HG03521 (cell line): Measurements from ENCODE around the gene LEP.
A peak's percentile ranks its signal among the peaks of the same experiment; 100 is the strongest.

Source experiments
- ATAC-seq: cut with Tn5 transposase; IDR thresholded peaks from one replicate; pipeline ENCODE4 v1.9.1; 2021; ENCODE audit warnings: mild to moderate bottlenecking, moderate library complexity; ENCODE audit not compliant: unreplicated experiment

The LEP gene

DNA sequence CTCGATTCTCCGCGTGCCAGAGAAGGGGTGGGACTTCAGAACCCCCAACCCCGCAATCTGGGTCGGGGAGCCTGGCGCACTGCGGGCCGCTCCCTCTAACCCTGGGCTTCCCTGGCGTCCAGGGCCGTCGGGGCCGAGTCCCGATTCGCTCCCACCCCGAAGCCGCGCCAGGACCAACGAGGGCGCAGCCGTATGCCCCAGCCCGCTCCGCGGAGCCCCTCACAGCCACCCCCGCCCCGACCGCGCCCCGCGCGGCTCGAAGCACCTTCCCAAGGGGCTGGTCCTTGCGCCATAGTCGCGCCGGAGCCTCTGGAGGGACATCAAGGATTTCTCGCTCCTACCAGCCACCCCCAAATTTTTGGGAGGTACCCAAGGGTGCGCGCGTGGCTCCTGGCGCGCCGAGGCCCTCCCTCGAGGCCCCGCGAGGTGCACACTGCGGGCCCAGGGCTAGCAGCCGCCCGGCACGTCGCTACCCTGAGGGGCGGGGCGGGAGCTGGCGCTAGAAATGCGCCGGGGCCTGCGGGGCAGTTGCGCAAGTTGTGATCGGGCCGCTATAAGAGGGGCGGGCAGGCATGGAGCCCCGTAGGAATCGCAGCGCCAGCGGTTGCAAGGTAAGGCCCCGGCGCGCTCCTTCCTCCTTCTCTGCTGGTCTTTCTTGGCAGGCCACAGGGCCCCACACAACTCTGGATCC, at the start of gene LEP:
LEP (plus strand) TSS at position 583 of the 691 bp plus-strand sequence. CDS start 10,741 bp downstream, outside the sequence.
- no peak for ATAC-seq

DNA sequence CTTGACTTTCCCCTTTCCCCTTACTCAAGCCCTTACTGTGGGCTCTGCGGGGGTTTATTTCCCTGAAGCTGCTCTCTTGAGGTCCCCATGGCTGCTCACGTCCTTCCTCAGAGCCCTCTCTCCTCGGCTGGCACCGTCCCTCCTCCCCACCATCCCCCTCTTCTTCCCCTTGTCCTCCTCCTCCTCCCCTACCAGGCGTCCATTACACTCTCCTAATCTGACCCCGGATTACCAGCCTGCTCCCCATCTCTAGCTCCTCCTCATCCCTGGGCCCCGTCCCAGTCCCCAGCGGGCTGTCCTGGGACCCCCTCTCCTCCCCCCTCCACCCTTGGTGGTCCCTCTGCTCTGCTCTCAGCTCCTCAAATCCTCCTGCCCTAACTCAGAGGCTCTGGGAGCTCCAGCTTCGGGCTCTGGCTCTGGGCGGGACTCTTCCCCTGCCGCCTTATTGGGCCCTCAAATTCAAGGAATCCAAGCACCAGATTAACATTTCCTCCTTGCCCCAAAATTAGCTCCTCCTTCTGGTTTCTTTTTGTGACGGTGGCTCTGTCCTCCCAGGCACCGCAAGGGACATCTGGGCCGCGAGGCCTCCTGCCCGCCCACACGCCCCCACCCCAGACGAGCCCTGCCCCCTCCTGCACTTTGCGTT, 48.5 kb upstream of the LEP start:
- no peak for ATAC-seq

DNA sequence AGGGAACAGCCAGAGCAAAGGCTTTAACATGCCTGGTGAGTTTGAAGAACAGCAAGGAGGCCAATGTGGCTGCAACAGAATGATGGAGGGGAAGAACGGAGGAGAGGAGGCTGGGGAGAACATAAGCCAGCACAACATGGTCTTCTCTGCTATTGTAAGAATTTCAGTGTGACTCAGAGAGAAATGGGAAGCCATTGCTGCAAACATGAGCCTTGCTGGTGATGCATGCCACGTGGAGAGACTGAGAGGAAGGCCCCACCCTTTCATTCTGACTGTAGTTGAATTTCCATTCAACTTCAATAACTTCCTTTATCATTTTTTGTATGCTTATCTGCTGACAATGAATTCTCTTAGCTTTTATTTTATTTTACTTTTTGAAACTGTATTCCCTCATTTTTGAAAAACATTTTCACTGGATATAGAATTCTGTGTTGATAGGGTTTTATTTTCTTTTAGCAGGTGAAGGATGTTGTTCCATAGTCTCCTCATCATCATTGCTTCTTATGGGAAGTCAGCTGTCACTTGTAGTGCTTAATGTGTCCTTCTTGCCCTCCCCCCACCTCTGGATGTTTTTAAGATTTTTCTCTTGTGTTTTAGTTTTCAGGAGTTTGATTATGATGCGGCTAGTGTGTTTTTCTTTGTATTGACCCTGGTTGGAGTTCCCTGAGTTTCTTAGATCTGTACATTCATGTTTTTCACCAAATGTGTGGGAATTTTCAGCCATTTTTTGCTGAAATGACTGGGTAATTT, 46.4 kb upstream of the LEP start:
- ATAC-seq = no peak

- ATAC-seq = no peak
Observed at GRCh38 chr7:128197589-128197988, 43.5 kb upstream of the LEP start.

- ATAC-seq = no peak
Observed at GRCh38 chr7:128197989-128198580, 43.0 kb upstream of the LEP start.

DNA sequence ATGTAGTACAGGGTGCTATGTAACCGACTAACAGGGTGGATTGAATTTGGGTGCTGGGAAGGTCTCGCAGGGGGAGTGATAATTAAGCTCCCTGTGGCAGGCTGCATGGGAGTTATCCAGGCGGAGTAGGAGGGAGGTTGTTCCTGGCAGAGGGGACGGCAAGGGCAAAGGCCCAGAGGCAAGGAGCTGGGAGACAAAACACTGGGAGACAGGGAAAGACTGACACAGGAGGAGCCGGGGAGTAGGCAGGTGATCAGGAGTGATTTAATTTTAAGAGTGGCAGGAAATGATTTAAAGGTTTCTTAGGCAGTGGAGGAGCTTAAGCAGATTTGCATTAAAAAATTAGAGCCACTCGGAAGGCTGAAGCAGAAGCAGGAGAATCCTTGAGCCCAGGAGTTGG, 40.7 kb upstream of the LEP start:
- no peak for ATAC-seq

DNA sequence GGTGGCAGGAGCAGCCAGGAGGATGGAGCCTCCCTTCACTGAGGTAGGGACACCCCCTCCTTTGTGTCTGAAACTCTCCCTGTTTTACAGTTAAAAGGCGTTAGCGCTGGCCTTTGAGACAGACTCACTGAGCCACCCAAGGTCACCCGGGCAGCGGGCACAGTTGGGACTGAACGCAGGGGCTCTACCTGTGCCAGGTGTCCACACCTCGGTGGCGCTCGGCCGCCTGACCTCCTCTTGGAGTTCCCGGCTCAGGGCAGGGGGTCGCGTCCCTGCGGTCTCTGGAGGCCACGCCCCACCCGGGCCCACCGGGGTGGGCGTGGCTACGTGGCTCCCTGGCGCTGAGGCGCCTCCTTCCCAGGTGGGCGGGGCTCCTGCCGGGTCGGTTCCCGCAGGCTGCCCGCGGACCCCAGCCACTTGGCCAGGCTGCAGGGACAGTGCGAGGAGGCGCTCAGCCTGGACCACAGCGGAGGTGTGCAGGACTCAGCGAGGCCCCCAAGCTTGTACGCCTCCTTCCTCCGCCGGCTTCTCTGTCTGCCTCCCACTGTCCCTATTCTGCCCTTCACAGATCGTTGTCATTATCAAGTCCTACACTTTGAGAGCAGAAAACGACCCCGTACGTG, 39.9 kb upstream of the LEP start:
- ATAC-seq = no peak

GRCh38 chr7:128201690-128202085, 39.4 kb upstream of the LEP start:
- no peak for ATAC-seq

GRCh38 chr7:128202287-128202957, 38.7 kb upstream of the LEP start:
- no peak for ATAC-seq

DNA sequence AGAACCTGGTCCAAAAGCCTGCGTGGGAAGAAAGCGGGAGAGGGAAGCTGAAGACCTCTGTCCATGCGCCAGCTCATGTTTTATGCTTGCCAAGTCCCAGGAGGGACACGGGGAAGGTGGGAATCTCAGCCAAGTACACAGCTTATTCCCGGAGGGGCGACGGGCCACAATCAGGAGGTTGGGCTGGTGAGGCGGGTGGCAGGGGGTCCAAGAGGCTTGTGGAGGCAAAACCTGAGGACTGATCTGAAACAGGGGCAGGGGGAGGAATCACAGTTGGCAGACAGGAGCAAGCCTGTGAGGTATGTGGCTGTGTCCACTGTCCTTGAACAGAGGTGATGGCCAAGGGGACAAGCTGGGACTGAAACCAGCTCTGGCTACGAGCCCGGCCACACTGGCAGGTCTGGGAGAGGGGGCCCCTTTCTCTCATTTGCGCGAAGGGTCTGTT, 38.0 kb upstream of the LEP start:
- no peak for ATAC-seq

DNA sequence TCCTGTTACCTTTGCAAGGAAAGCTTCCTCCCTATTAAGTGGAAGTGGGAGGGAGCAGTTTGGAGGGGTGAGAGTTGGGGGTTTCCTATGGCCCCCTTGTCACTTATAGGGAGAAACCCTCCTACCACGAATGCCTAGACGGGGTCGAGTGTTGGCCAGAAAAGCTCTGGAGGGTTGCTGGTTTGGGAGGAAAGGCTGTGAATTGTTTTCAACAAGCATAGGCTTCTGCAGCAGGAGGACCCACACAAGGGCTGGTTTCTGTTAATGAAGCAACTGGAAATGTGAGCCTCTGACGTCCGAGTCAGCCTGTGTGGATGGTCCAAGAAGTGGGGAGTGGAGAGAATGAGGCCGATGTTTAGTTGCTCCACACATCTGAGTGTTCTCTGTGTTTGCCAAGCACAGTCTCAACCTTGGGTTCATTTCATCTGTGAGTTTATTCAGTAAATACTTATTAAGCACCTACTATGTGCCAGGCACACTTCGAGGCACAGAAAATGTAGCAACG, 37.3 kb upstream of the LEP start:
- no peak for ATAC-seq

DNA sequence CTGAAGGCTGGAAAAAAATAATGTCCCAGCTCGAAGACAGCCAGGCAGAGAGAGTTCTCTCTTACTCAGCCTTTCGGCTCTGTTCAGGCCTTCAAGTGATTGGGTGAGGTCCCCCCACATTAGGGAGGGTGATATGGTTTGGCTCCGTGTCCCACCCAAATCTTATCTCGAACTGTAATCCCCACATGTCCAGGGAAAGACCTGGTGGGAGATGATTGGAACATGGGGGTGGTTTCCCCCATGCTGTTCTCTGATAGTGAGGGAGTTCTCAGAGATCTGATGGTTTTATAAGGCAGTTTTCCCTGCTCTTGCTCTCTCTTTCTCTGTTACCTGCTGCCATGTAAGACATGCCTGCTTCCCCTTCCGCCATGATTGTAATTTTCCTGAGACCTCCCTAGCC, 36.6 kb upstream of the LEP start:
- no peak for ATAC-seq

GRCh38 chr7:128205068-128205467, 36.0 kb upstream of the LEP start:
- no peak for ATAC-seq

DNA sequence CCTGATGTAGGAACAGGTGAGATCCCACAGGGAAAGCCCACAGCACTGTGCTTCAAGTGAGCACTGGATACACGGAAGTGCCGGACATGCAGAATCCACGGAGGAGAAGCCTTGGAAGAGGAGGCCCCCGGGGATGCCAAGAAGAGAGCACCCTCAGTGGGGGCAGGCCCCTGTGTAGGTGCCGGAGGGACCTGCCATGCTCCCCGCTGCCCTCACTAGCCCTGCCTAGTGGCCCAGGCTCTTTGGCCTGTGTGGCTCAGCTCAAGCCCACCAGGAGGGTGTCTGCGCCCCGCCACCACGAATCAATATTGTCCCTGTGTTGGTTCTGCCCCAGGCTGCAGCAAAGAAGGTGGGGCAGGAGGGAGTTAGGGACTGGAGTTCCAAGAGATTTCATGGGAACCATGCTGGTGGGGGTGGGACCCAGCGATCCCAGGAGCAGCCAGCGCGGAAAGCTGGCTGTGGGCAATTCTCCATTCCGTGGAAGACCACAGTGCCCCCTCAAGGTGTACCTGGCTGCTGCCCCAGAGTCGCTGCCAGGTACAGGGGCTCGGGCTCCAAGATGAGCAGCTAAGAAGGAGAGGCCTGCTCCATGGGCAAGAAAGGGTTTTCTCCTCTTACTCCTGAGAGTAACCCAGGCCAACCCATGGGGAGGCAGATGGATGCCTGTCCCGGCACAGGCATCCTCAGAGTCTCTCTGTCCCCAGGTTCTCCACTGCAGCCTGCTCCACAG, 34.9 kb upstream of the LEP start:
- no peak for ATAC-seq

GRCh38 chr7:128206747-128207500, 34.2 kb upstream of the LEP start:
- no peak for ATAC-seq

GRCh38 chr7:128207609-128208008, 33.5 kb upstream of the LEP start:
- ATAC-seq = no peak

- ATAC-seq = peak; percentile 57
Observed at GRCh38 chr7:128209229-128210035, 31.6 kb upstream of the LEP start.

DNA sequence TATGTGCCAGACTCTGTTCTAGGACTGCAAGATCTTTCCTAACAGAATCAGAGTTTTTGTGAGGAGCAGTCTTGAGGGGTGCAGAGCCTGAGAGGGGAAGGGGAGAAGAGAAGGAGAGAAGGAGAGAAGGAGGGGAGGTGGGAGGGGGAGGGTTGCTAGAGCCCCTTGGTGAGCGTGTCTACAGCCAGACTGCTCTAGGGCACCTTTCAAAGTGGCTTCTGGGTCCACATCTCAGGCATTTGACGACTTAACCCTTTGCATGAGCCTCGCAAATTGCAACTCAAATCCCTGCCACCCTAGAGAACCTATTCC, 31.1 kb upstream of the LEP start:
- ATAC-seq = no peak
